K562 (cell line): ENCODE measurements around the gene PRMT5. TPM values are rescaled to one million over a fixed set of nuclear protein-coding genes. Genes with fewer than 3 reads are reported as not detected.
A peak's percentile ranks its signal among the peaks of the same experiment; 100 is the strongest.

Source experiments
- CAMTA2 ChIP-seq: fragments of 250-450 bp; sonication (Bioruptor Pico); conservative IDR thresholded peaks from 2 replicates; pipeline ENCODE4 v1.5.1; 2022
- CEBPB ChIP-seq: fragments of 450-650 bp; IDR thresholded peaks from 2 replicates; pipeline ENCODE4 v1.6.1; 2016; ENCODE audit warnings: missing genetic modification characterization, missing compliant biosample characterization
- CHD1 ChIP-seq: fragments of 200-600 bp; sonication (generic); IDR thresholded peaks from one replicate; pipeline ENCODE4 v1.6.1; 2012; ENCODE audit warnings: mild to moderate bottlenecking, moderate library complexity, low read length, inconsistent platforms
- ELK1 ChIP-seq: sonication (generic); formaldehyde crosslinking; IDR thresholded peaks from 2 replicates; pipeline ENCODE4 v1.8.1; 2022; ENCODE audit warnings: missing genetic modification reagents
- EP300 ChIP-seq: IDR thresholded peaks from 2 replicates; pipeline ENCODE4 v1.6.1; 2012; ENCODE audit warnings: low read length, improper control_type of control experiment
- HINFP ChIP-seq: fragments of 450-650 bp; conservative IDR thresholded peaks from 2 replicates; pipeline ENCODE4 v1.6.1; 2016; ENCODE audit warnings: missing genetic modification characterization, low read depth, mild to moderate bottlenecking, control low read depth, missing compliant biosample characterization
- LEF1 ChIP-seq: fragments of 450-650 bp; IDR thresholded peaks from 2 replicates; pipeline ENCODE4 v1.6.1; 2016; ENCODE audit warnings: mild to moderate bottlenecking
- MAFF ChIP-seq: IDR thresholded peaks from 2 replicates; pipeline ENCODE4 v1.6.1; 2012; ENCODE audit warnings: low read length, improper control_type of control experiment
- MCM7 ChIP-seq, 2 experiments: fragments of 450-650 bp; IDR thresholded peaks; 2 replicates each; pipeline ENCODE4 v1.6.1; 2016 to 2018
- MYC ChIP-seq, 2 experiments: fragments of 250-450 bp in 1 of 2; sonication (Bioruptor Pico) in 1 of 2; IDR thresholded peaks; 2 replicates each; pipeline versions ENCODE4 v1.5.1 to v1.6.1; 2012 to 2021; ENCODE audit warnings: low read depth in 2 of 2, borderline replicate concordance in 1 of 2, improper control_type of control experiment in 1 of 2, low read length in 1 of 2, mild to moderate bottlenecking in 1 of 2, moderate library complexity in 1 of 2
- NR2F6 ChIP-seq: fragments of 450-650 bp; formaldehyde crosslinking; IDR thresholded peaks from 2 replicates; pipeline ENCODE4 v1.4.0; 2020; ENCODE audit warnings: mild to moderate bottlenecking
- NUFIP1 ChIP-seq: fragments of 450-650 bp; IDR thresholded peaks from 2 replicates; pipeline ENCODE4 v1.6.1; 2018; ENCODE audit not compliant: partially characterized antibody
- PHTF2 ChIP-seq: fragments of 250-450 bp; sonication (Bioruptor Pico); IDR thresholded peaks from 2 replicates; pipeline ENCODE4 v1.5.0; 2021; ENCODE audit warnings: mild to moderate bottlenecking
- PRMT5 ChIP-seq: sonication (generic); formaldehyde crosslinking; IDR thresholded peaks from 2 replicates; pipeline ENCODE4 v1.5.0; 2020; ENCODE audit warnings: missing genetic modification reagents
- PRPF4 ChIP-seq: fragments of 200-400 bp; formaldehyde crosslinking; IDR thresholded peaks from one replicate; pipeline ENCODE4 v1.6.1; 2017; ENCODE audit warnings: low read length, low read depth, mild to moderate bottlenecking; ENCODE audit not compliant: insufficient read depth, poor library complexity, severe bottlenecking
- RNF219 ChIP-seq: fragments of 250-450 bp; sonication (Bioruptor Pico); IDR thresholded peaks from 2 replicates; pipeline ENCODE4 v1.5.0; 2022; ENCODE audit warnings: mild to moderate bottlenecking
- TARDBP ChIP-seq: fragments of 450-650 bp; IDR thresholded peaks from 2 replicates; pipeline ENCODE4 v1.6.1; 2016
- TGIF2 ChIP-seq: sonication (generic); formaldehyde crosslinking; IDR thresholded peaks from 2 replicates; pipeline ENCODE4 v1.8.1; 2022; ENCODE audit warnings: mild to moderate bottlenecking, missing genetic modification reagents, moderate library complexity
- USF2 ChIP-seq: sonication (generic); formaldehyde crosslinking; IDR thresholded peaks from 2 replicates; pipeline ENCODE4 v1.5.0; 2020; ENCODE audit warnings: missing genetic modification reagents
- ZNF586 ChIP-seq: fragments of 450-650 bp; formaldehyde crosslinking; conservative IDR thresholded peaks from 2 replicates; pipeline ENCODE4 v1.4.0; 2020; ENCODE audit warnings: mild to moderate bottlenecking, moderate library complexity
- ZNF696 ChIP-seq: fragments of 250-450 bp; sonication (Bioruptor Pico); conservative IDR thresholded peaks from 2 replicates; pipeline ENCODE4 v1.4.0; 2020; ENCODE audit warnings: mild to moderate bottlenecking, moderate library complexity
- polyA plus RNA-seq, 8 experiments: library from polyadenylated mRNA; depleted of rRNA in 4 of 8; stranded (reverse) in 5 of 8; unstranded in 3 of 8; fragments of >200 nt; fragmentation: Nextera tagmentation in 2 of 8; fragmentation: Illumina TruSeq in 1 of 8; extraction: Ambion mirVana in 2 of 8; extraction: Trizol in 1 of 8; gene quantifications; 2 replicates each; pipeline versions ENCODE4 v1.2.1 to v1.2.3, GENCODE V29; 2011 to 2014; ENCODE audit warnings: inconsistent platforms in 1 of 8, missing spikeins in 1 of 8
- total RNA-seq, 7 experiments: library from RNA; depleted of rRNA in 6 of 7; stranded (reverse); fragments of >200 nt in 6 of 7; fragmentation: Illumina TruSeq in 2 of 7; extraction: Trizol in 2 of 7; gene quantifications; 2 replicates each; pipeline versions ENCODE4 v1.2.1 to v1.2.3, GENCODE V29; 2011 to 2021; ENCODE audit warnings: low replicate concordance in 1 of 7
- TF ChIP-seq, protein P1 (sequence below): sonication (generic); formaldehyde crosslinking; IDR thresholded peaks from 2 replicates; pipeline ENCODE4 v1.8.0; 2022; ENCODE audit warnings: mild to moderate bottlenecking, low read depth, missing genetic modification reagents

PRMT5 gene
- total and polyA plus RNA-seq, 9 of the 15 experiments (the other 6 are each of a cell fraction or from before 2014, with no cell fraction given): 114 to 552 (median 222) TPM

DNA sequence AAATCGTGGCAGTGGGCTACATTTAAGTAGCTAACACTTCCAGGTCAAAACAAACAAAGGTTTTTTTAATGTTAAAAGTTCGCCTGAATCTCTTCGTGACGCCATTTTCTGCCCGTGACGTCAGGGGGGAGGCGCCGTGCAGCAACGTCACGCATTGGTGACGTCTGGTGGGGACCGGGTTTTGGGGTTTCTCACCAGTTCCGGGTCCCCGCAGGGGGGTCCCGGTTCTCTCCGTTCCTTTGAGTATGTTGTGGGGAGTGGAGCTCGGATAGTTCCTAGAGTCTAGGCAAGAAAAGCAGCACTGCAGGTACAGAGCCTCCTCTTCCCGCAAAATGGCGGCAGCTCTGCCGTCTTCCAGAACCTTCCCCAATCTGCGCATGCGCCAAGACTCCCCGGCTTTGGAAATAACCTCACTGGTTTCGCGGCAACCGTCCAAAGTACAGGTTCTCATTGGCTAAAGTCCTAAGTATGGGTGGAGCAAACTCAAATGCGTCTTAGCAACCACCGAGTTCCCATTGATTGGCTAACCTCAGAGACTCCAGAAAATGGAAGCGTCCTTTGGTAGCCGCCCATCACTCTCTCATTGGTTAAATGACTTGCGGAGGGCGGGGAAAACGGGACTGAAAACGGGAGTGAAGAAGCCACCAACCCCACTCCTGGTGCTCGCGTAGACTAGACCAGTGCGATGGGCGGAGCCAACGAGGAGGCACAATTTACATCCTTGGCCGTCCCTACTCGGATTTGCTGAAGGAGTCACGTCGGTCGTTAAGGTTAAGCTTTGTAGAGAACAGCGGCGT is 10.2 kb downstream of the PRMT5 start, which contains the start of gene RBM23 (continued):
- TF ChIP-seq ZNF696 (CRISPR knock-in tag) (no peak), PHTF2 (no peak), MYC (IDR thresholded peaks at IDR 0.05; ENCODE audit: low read depth, low read length) (peak; percentile 48; the same call in 1 of the 2 replicates), MYC (CRISPR knock-in tag; IDR thresholded peaks at IDR 0.05; ENCODE audit: borderline replicate concordance, low read depth) (no peak), TGIF2 (CRISPR knock-in tag) (no peak), MAFF (no peak), CHD1 (no peak), HINFP (no peak), RNF219 (no peak), LEF1 (no peak), NUFIP1 (no peak), TARDBP (peak; percentile 100), PRPF4 (no peak), ZNF586 (CRISPR knock-in tag) (no peak), PRMT5 (CRISPR knock-in tag) (no peak), CAMTA2 (CRISPR knock-in tag) (no peak), USF2 (no peak), ELK1 (no peak), CEBPB (tag) (peak; percentile 71; the same call in 1 of the 2 replicates), EP300 (no peak), NR2F6 (CRISPR knock-in tag) (no peak), MCM7 (IDR thresholded peaks at IDR 0.05) (no peak)
- TF ChIP-seq, protein P1, sequence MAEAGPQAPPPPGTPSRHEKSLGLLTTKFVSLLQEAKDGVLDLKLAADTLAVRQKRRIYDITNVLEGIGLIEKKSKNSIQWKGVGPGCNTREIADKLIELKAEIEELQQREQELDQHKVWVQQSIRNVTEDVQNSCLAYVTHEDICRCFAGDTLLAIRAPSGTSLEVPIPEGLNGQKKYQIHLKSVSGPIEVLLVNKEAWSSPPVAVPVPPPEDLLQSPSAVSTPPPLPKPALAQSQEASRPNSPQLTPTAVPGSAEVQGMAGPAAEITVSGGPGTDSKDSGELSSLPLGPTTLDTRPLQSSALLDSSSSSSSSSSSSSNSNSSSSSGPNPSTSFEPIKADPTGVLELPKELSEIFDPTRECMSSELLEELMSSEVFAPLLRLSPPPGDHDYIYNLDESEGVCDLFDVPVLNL (CRISPR knock-in tag): no peak
